Measurements from ENCODE around the gene EPB41L5.
A peak's percentile ranks its signal among the peaks of the same experiment; 100 is the strongest.
"Not testable (repeated sequence)": the region's sequence is repeated elsewhere in the genome, so short reads cannot be mapped to it uniquely, and the experiment has no call there.

EPB41L5 gene

GRCh38 chr2:120199817-120200459, 187.1 kb downstream of the EPB41L5 start:
- not testable (repeated sequence) for DNase-seq (ENCODE audit: low read depth in 2 of 2)

- no peak for DNase-seq (ENCODE audit: low read depth in 2 of 2)
These were observed 190.6 kb downstream of the EPB41L5 start for GRCh38 chr2:120203251-120204021.

GRCh38 chr2:120204022-120204405, 191.1 kb downstream of the EPB41L5 start:
- DNase-seq (ENCODE audit: low read depth in 2 of 2): no peak

GRCh38 chr2:120204417-120204816, 191.5 kb downstream of the EPB41L5 start:
- no peak for DNase-seq (ENCODE audit: low read depth in 2 of 2)

GRCh38 chr2:120204945-120205670, 192.2 kb downstream of the EPB41L5 start:
- no peak for DNase-seq (ENCODE audit: low read depth in 2 of 2)

- peak; percentile 38 to 59 for DNase-seq (ENCODE audit: low read depth in 2 of 2)
These were observed 193.2 kb downstream of the EPB41L5 start for GRCh38 chr2:120206022-120206581.

GRCh38 chr2:120208381-120209353, 195.8 kb downstream of the EPB41L5 start:
- no peak for DNase-seq (ENCODE audit: low read depth in 2 of 2)

- DNase-seq (ENCODE audit: low read depth in 2 of 2): no peak
These were observed 196.8 kb downstream of the EPB41L5 start for GRCh38 chr2:120209427-120210269.

GRCh38 chr2:120210270-120210693, 197.4 kb downstream of the EPB41L5 start:
- no peak for DNase-seq (ENCODE audit: low read depth in 2 of 2)

- DNase-seq (ENCODE audit: low read depth in 2 of 2): no peak
These were observed 205.3 kb downstream of the EPB41L5 start for GRCh38 chr2:120218181-120218580.

GRCh38 chr2:120219291-120219690, 206.4 kb downstream of the EPB41L5 start:
- DNase-seq (ENCODE audit: low read depth in 2 of 2): no peak

GRCh38 chr2:120219766-120220165, 206.9 kb downstream of the EPB41L5 start:
- no peak for DNase-seq (ENCODE audit: low read depth in 2 of 2)

GRCh38 chr2:120220756-120221155, 207.9 kb downstream of the EPB41L5 start:
- no peak for DNase-seq (ENCODE audit: low read depth in 2 of 2)

- DNase-seq (ENCODE audit: low read depth in 2 of 2): no peak
These were observed 208.7 kb downstream of the EPB41L5 start for GRCh38 chr2:120221616-120222015.

- DNase-seq (ENCODE audit: low read depth in 2 of 2): no peak
These were observed 209.5 kb downstream of the EPB41L5 start for GRCh38 chr2:120222186-120223033.

- DNase-seq (ENCODE audit: low read depth in 2 of 2): peak; percentile 88 to 91
These were observed 210.4 kb downstream of the EPB41L5 start, which contains the start of gene TMEM185B for GRCh38 chr2:120223034-120223912. TSS of gene TMEM185B (minus strand) at chr2:120223400. CDS start at chr2:120222976, 424 bp downstream.

- DNase-seq (ENCODE audit: low read depth in 2 of 2): no peak
These were observed 211.4 kb downstream of the EPB41L5 start for GRCh38 chr2:120224256-120224655.

Data from stimulated activated CD4-positive, alpha-beta T cell treated with anti-CD3 and anti-CD28 coated beads, Interleukin-4, amount 100 ng/mL, for 48 hours (primary cell).